ENCODE data around the gene GARIN5A.

DNA sequence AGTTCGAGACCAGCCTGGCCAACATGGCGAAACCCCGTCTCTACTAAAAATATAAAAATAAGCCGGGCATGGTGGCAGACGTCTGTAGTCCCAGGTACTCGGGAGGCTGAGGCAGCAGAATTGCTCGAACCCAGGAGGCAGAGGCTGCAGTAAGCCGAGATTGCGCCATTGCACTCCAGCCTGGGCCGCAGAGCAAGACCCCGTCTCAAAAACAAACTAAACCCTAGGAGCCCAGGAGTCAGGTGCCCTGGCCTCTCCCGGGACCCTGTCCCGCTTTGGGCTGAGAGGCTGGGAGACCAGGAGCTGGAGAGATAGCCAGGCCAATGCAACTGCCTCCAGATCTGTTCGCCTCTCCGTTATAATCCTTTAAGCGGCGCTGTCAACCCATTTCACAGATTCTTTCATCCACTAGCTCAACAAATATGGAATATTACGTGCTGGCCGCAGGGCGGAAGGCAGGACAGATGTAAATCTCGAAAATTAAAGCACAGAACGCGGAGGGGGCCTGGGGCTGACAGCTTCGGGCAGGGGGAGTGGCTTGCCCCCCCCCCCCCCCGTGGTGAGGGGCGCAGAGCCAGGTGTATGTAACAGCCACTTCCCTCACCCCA lies 49.2 kb downstream of the GARIN5A start:
- TF ChIP-seq, protein P1, sequence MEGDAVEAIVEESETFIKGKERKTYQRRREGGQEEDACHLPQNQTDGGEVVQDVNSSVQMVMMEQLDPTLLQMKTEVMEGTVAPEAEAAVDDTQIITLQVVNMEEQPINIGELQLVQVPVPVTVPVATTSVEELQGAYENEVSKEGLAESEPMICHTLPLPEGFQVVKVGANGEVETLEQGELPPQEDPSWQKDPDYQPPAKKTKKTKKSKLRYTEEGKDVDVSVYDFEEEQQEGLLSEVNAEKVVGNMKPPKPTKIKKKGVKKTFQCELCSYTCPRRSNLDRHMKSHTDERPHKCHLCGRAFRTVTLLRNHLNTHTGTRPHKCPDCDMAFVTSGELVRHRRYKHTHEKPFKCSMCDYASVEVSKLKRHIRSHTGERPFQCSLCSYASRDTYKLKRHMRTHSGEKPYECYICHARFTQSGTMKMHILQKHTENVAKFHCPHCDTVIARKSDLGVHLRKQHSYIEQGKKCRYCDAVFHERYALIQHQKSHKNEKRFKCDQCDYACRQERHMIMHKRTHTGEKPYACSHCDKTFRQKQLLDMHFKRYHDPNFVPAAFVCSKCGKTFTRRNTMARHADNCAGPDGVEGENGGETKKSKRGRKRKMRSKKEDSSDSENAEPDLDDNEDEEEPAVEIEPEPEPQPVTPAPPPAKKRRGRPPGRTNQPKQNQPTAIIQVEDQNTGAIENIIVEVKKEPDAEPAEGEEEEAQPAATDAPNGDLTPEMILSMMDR (IDR thresholded peaks at IDR 0.05), result no peak
- TF ChIP-seq NFYB (CRISPR knock-in tag; conservative IDR thresholded peaks at IDR 0.05; ENCODE audit: low read depth), result no peak
- TF ChIP-seq, protein P2, sequence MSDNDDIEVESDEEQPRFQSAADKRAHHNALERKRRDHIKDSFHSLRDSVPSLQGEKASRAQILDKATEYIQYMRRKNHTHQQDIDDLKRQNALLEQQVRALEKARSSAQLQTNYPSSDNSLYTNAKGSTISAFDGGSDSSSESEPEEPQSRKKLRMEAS (CRISPR knock-in tag; IDR thresholded peaks at IDR 0.05), result no peak
- no peak for TF ChIP-seq TEAD1 (CRISPR knock-in tag; IDR thresholded peaks at IDR 0.05)
- TF ChIP-seq, protein P3, sequence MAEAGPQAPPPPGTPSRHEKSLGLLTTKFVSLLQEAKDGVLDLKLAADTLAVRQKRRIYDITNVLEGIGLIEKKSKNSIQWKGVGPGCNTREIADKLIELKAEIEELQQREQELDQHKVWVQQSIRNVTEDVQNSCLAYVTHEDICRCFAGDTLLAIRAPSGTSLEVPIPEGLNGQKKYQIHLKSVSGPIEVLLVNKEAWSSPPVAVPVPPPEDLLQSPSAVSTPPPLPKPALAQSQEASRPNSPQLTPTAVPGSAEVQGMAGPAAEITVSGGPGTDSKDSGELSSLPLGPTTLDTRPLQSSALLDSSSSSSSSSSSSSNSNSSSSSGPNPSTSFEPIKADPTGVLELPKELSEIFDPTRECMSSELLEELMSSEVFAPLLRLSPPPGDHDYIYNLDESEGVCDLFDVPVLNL (CRISPR knock-in tag; IDR thresholded peaks at IDR 0.05; ENCODE audit: borderline replicate concordance, low read depth), result no peak
- TF ChIP-seq CREB1 (CRISPR knock-in tag; IDR thresholded peaks at IDR 0.05), result no peak
- no peak for TF ChIP-seq ZNF232 (CRISPR knock-in tag; IDR thresholded peaks at IDR 0.05)
- TF ChIP-seq ZNF416 (CRISPR knock-in tag; IDR thresholded peaks at IDR 0.05), result no peak
- TF ChIP-seq, protein P4, sequence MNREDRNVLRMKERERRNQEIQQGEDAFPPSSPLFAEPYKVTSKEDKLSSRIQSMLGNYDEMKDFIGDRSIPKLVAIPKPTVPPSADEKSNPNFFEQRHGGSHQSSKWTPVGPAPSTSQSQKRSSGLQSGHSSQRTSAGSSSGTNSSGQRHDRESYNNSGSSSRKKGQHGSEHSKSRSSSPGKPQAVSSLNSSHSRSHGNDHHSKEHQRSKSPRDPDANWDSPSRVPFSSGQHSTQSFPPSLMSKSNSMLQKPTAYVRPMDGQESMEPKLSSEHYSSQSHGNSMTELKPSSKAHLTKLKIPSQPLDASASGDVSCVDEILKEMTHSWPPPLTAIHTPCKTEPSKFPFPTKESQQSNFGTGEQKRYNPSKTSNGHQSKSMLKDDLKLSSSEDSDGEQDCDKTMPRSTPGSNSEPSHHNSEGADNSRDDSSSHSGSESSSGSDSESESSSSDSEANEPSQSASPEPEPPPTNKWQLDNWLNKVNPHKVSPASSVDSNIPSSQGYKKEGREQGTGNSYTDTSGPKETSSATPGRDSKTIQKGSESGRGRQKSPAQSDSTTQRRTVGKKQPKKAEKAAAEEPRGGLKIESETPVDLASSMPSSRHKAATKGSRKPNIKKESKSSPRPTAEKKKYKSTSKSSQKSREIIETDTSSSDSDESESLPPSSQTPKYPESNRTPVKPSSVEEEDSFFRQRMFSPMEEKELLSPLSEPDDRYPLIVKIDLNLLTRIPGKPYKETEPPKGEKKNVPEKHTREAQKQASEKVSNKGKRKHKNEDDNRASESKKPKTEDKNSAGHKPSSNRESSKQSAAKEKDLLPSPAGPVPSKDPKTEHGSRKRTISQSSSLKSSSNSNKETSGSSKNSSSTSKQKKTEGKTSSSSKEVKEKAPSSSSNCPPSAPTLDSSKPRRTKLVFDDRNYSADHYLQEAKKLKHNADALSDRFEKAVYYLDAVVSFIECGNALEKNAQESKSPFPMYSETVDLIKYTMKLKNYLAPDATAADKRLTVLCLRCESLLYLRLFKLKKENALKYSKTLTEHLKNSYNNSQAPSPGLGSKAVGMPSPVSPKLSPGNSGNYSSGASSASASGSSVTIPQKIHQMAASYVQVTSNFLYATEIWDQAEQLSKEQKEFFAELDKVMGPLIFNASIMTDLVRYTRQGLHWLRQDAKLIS (CRISPR knock-in tag; IDR thresholded peaks at IDR 0.05; ENCODE audit: borderline replicate concordance), result no peak
- TF ChIP-seq, protein P5, sequence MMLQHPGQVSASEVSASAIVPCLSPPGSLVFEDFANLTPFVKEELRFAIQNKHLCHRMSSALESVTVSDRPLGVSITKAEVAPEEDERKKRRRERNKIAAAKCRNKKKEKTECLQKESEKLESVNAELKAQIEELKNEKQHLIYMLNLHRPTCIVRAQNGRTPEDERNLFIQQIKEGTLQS (CRISPR knock-in tag; conservative IDR thresholded peaks at IDR 0.05), result no peak
- no peak for TF ChIP-seq ZNF138 (CRISPR knock-in tag; conservative IDR thresholded peaks at IDR 0.05)
- TF ChIP-seq ATF1 (CRISPR knock-in tag; IDR thresholded peaks at IDR 0.05), result no peak
- TF ChIP-seq KAT7 (CRISPR knock-in tag; IDR thresholded peaks at IDR 0.05; ENCODE audit: borderline replicate concordance), result no peak
- TF ChIP-seq, protein P6, sequence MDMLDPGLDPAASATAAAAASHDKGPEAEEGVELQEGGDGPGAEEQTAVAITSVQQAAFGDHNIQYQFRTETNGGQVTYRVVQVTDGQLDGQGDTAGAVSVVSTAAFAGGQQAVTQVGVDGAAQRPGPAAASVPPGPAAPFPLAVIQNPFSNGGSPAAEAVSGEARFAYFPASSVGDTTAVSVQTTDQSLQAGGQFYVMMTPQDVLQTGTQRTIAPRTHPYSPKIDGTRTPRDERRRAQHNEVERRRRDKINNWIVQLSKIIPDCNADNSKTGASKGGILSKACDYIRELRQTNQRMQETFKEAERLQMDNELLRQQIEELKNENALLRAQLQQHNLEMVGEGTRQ (CRISPR knock-in tag; IDR thresholded peaks at IDR 0.05), result no peak

Measured in WTC11 (cell line).